OCI-LY7 (cell line): ENCODE data around the gene UBXN2A. TPM values are rescaled to one million over a fixed set of nuclear protein-coding genes. Genes with fewer than 3 reads are reported as not detected.

ENCODE experiments used
- BruUV-seq: library from RNA; stranded (reverse); fragments of 400-500 nt; replicated peaks from 2 replicates; lab custom pipeline; 2021; lab: Mats Ljungman, UMichigan
- CTCF ChIA-PET: fragments of 300-600 bp; sonication (Branson Sonifier 250); formaldehyde crosslinking; loops from one replicate; lab custom pipeline; 2022; ENCODE audit warnings: antibody characterized with exemption; ENCODE audit not compliant: unreplicated experiment; lab: Charles Lee
- POLR2A ChIA-PET: fragments of 300-600 bp; sonication (Branson Sonifier 250); formaldehyde crosslinking; loops from one replicate; lab custom pipeline; 2022; ENCODE audit warnings: antibody characterized with exemption; lab: Charles Lee
- DNase-seq: peaks from one replicate; pipeline ENCODE4 v3.0.0-alpha.2; 2015; ENCODE audit warnings: low spot score
- H2AFZ ChIP-seq: fragments of 200-600 bp; sonication (generic), shearing (Covaris generic); 2 replicates; pipeline ENCODE4 v1.6.1; 2014; ENCODE audit warnings: mild to moderate bottlenecking, antibody characterized with exemption, low read length, moderate library complexity
- H3K27ac ChIP-seq: fragments of 200-600 bp; sonication (generic); 2 replicates; pipeline ENCODE4 v1.5.1; 2014; ENCODE audit warnings: mixed run types, low read depth, mild to moderate bottlenecking, moderate library complexity, low read length, inconsistent platforms; ENCODE audit not compliant: poor library complexity, severe bottlenecking
- H3K36me3 ChIP-seq: fragments of 200-600 bp; sonication (generic); 2 replicates; pipeline ENCODE4 v1.6.1; 2014; ENCODE audit warnings: mild to moderate bottlenecking, antibody characterized with exemption, low read length, moderate library complexity, mixed read lengths; ENCODE audit not compliant: insufficient read depth
- H3K4me1 ChIP-seq: fragments of 200-600 bp; sonication (generic); 2 replicates; pipeline ENCODE4 v1.5.1; 2014; ENCODE audit warnings: mild to moderate bottlenecking, low read length; ENCODE audit not compliant: insufficient read depth, poor library complexity, severe bottlenecking
- H3K4me2 ChIP-seq: fragments of 200-600 bp; sonication (generic); 2 replicates; pipeline ENCODE4 v1.6.1; 2014; ENCODE audit warnings: mild to moderate bottlenecking, low read length
- H3K4me3 ChIP-seq: fragments of 200-600 bp; sonication (generic); 2 replicates; pipeline ENCODE4 v1.5.1; 2014; ENCODE audit warnings: mild to moderate bottlenecking, low read depth, low read length; ENCODE audit not compliant: poor library complexity, severe bottlenecking
- H3K79me2 ChIP-seq: fragments of 200-600 bp; sonication (generic); 2 replicates; pipeline ENCODE4 v1.6.1; 2016; ENCODE audit warnings: low read depth, mild to moderate bottlenecking, low read length, moderate library complexity, mixed read lengths; ENCODE audit not compliant: insufficient read depth
- H3K9me2 ChIP-seq: fragments of 200-600 bp; sonication (generic); 2 replicates; pipeline ENCODE4 v1.6.1; 2016; ENCODE audit warnings: mild to moderate bottlenecking, low read length, mixed read lengths; ENCODE audit not compliant: insufficient read depth
- H3K9me3 ChIP-seq: fragments of 200-600 bp; sonication (generic); 2 replicates; pipeline ENCODE4 v1.6.1; 2014; ENCODE audit warnings: mild to moderate bottlenecking, mixed run types, low read length, mixed read lengths
- H4K20me1 ChIP-seq: fragments of 200-600 bp; sonication (generic); 2 replicates; pipeline ENCODE4 v1.6.1; 2014; ENCODE audit warnings: mild to moderate bottlenecking, antibody characterized with exemption, low read length, moderate library complexity, mixed read lengths; ENCODE audit not compliant: insufficient read depth
- CTCF ChIP-seq: fragments of 200-600 bp; sonication (generic); conservative IDR thresholded peaks from 2 replicates; pipeline ENCODE4 v1.5.1; 2014; ENCODE audit warnings: mild to moderate bottlenecking, antibody characterized with exemption, low read length, moderate library complexity, mixed read lengths
- EZH2phosphoT487 ChIP-seq: fragments of 200-600 bp; sonication (generic); IDR thresholded peaks from 2 replicates; pipeline ENCODE4 v1.6.1; 2018; ENCODE audit warnings: low read depth, borderline replicate concordance, mild to moderate bottlenecking, mixed run types, antibody characterized with exemption, low read length, moderate library complexity, mixed read lengths
- intact Hi-C: fragments of 100-400 bp; cut with micrococcal nuclease; formaldehyde crosslinking; loops from one replicate; pipeline ENCODE4 v1.10.0; 2022; ENCODE audit not compliant: unreplicated experiment
- total RNA-seq, 2 experiments: library from RNA; depleted of rRNA in 1 of 2; stranded (reverse); fragments of >200 nt in 1 of 2; shearing (Covaris generic) in 1 of 2; gene quantifications; 2 replicates each; pipeline ENCODE4 v1.2.3, GENCODE V29; 2014 to 2022

UBXN2A gene
- total RNA-seq, 2 experiments from 2014 or later, result 10.0 to 15.4 TPM

GRCh38 chr2:24016853-24017703, 76.8 kb downstream of the UBXN2A start:
- ChIA-PET CTCF (interaction anchor here (0.5 kb wide), 1 partner anchor 89 kb away, joined by 3 read pairs; no protein-coding TSS in a partner anchor), POLR2A (no interaction called here)
- Histone ChIP-seq H3K27ac (no peak overlapping the region), H3K36me3 (no peaks in the 10 kb centered on the region), H3K79me2 (no peaks in the 10 kb centered on the region), H3K9me3 (no peaks in the 10 kb centered on the region), H3K9me2 (no peaks in the 10 kb centered on the region), H4K20me1 (no peaks in the 10 kb centered on the region), H2AFZ (no peak overlapping the region), H3K4me3 (no peak overlapping the region), H3K4me1 (no peaks in the 10 kb centered on the region), H3K4me2 (no peak overlapping the region)
- DNase-seq, result no peak
- no TSS peak for BruUV-seq
- no peak for TF ChIP-seq CTCF
- no peak for TF ChIP-seq EZH2phosphoT487
- intact Hi-C loops, result no loop called here

- Histone ChIP-seq H3K9me2 (no peaks in the 10 kb centered on the region), H3K36me3 (no peaks in the 10 kb centered on the region), H3K4me3 (no peak overlapping the region), H4K20me1 (no peaks in the 10 kb centered on the region), H3K4me2 (no peak overlapping the region), H3K79me2 (no peaks in the 10 kb centered on the region), H3K27ac (no peak overlapping the region), H3K9me3 (no peaks in the 10 kb centered on the region), H3K4me1 (no peaks in the 10 kb centered on the region), H2AFZ (no peak overlapping the region)
- intact Hi-C loops, result no loop called here
- DNase-seq, result no peak
- POLR2A ChIA-PET, result no interaction called here
- TF ChIP-seq EZH2phosphoT487 (no peak), CTCF (no peak)
- CTCF ChIA-PET, result interaction anchor here (0.5 kb wide), 1 partner anchor 90 kb away, joined by 3 read pairs; no protein-coding TSS in a partner anchor
- no TSS peak for BruUV-seq
Observed at GRCh38 chr2:24017711-24018110, 77.4 kb downstream of the UBXN2A start.

- BruUV-seq, result no TSS peak
- ChIA-PET CTCF (no interaction called here), POLR2A (no interaction called here)
- Histone ChIP-seq H4K20me1 (no peaks in the 10 kb centered on the region), H3K9me3 (no peaks in the 10 kb centered on the region), H3K79me2 (no peaks in the 10 kb centered on the region), H3K9me2 (no peaks in the 10 kb centered on the region), H3K4me2 (no peak overlapping the region), H3K36me3 (no peaks in the 10 kb centered on the region), H3K4me3 (no peak overlapping the region), H3K4me1 (no peaks in the 10 kb centered on the region), H2AFZ (no peak overlapping the region), H3K27ac (no peak overlapping the region)
- intact Hi-C loops, result no loop called here
- DNase-seq, result no peak
- TF ChIP-seq EZH2phosphoT487 (no peak), CTCF (no peak)
Observed at GRCh38 chr2:24018241-24018640, 78.0 kb downstream of the UBXN2A start.
